Sigmoid colon (tissue), 4 donors: ENCODE data around the gene RHOT1.

Source experiments
- EP300 ChIP-seq, 4 donors: sonication (generic); formaldehyde crosslinking; IDR thresholded peaks; one replicate each; pipeline ENCODE4 v1.6.1; 2017; ENCODE audit warnings: antibody characterized with exemption in 4 of 4
- POLR2A ChIP-seq, 2 donors: fragments of 450-650 bp; IDR thresholded peaks; one replicate each; pipeline ENCODE4 v1.6.1; 2016; ENCODE audit warnings: antibody characterized with exemption in 2 of 2, mild to moderate bottlenecking in 2 of 2, moderate library complexity in 2 of 2
- TF ChIP-seq, protein P1 (sequence below), 4 experiments: fragments of 450-650 bp in 3 of 4; fragments of 200-600 bp in 1 of 4; IDR thresholded peaks; one replicate each; pipeline ENCODE4 v1.5.1; 2016 to 2019; ENCODE audit warnings: antibody characterized with exemption in 4 of 4, mild to moderate bottlenecking in 3 of 4, moderate library complexity in 2 of 4

DNA sequence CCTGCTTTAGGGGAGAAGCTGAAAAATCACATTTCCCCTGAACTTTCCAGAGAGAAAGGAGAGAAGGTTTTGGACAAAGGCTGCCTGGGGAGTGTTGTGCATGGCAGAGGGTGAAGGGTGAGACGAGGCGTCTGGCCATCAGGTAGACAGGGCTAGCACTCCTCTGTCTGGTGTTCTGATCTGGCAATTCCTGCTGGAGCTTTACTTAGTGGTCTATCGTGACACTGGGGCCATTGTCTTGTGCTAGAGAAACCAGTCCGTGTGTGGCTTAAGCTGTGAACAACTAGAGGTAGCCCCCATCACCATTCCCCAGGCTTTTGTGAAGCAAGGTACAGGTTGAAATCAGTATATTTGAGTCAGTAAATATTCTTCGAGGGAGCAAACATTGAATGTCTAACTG lies 131.8 kb downstream of the RHOT1 start:
- TF ChIP-seq, protein P1, sequence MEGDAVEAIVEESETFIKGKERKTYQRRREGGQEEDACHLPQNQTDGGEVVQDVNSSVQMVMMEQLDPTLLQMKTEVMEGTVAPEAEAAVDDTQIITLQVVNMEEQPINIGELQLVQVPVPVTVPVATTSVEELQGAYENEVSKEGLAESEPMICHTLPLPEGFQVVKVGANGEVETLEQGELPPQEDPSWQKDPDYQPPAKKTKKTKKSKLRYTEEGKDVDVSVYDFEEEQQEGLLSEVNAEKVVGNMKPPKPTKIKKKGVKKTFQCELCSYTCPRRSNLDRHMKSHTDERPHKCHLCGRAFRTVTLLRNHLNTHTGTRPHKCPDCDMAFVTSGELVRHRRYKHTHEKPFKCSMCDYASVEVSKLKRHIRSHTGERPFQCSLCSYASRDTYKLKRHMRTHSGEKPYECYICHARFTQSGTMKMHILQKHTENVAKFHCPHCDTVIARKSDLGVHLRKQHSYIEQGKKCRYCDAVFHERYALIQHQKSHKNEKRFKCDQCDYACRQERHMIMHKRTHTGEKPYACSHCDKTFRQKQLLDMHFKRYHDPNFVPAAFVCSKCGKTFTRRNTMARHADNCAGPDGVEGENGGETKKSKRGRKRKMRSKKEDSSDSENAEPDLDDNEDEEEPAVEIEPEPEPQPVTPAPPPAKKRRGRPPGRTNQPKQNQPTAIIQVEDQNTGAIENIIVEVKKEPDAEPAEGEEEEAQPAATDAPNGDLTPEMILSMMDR (IDR thresholded peaks at IDR 0.05) = no peak
- TF ChIP-seq POLR2A (IDR thresholded peaks at IDR 0.05) (no peak), EP300 (IDR thresholded peaks at IDR 0.05) (no peak)
